ENCODE results near the gene PUM1.

PUM1 gene

DNA sequence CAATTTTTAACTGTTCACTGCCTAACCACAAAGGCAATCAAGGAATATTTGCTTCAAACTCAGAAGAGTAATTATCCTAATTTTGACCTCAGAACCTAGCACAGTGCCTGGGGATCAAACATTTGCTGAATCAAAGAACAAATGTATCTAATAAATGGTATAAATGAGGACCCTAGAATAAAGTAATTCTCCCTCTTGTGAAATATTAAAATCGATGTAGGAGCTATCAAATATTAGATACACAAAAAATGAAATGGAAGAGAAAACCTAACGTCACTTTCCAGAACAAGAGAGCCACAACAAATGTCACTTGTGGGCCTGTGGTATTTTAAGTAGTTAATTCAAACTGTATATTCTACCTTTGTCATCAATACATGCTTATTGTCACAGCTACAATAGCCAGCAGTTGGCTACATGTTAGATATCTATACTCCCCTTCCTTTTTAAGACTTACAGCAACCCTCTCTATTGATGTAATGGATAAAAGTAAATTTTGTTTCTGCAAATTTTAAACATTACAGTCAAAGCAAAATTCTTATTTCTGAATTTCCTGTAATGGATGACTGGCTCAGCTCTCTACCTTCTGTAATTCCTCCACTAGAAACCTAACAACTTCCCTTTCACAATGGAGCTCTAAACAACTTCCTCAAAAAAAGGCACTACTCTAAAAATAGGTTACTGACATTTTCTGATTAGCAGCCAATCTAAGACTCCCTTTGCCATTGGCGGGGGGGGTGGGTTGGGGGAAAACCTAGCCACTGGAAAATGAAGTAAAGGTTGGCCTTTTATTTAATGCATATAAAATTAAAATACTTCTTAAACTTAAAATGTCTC is 37.6 kb downstream of the PUM1 start:
- no peak for DNase-seq

DNA sequence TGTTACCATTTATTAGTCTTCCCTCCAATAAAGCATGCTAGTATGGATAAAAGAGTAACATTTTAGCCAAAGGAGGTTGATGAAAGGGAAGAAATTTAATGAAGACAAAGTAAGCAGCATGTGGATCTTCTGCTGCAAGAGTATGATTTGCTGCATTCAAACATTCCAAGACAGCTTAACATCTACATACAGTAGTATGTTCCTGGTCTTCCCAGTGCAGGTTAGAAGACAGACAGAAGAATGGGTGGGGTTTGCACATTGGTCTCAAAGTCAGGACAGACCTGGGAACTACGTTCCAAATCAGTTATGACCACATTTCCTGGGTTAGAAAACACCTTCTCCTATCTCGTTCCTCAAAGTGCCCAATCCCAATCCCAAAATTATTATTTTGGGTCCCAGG is 43.3 kb downstream of the PUM1 start:
- no peak for DNase-seq

DNA sequence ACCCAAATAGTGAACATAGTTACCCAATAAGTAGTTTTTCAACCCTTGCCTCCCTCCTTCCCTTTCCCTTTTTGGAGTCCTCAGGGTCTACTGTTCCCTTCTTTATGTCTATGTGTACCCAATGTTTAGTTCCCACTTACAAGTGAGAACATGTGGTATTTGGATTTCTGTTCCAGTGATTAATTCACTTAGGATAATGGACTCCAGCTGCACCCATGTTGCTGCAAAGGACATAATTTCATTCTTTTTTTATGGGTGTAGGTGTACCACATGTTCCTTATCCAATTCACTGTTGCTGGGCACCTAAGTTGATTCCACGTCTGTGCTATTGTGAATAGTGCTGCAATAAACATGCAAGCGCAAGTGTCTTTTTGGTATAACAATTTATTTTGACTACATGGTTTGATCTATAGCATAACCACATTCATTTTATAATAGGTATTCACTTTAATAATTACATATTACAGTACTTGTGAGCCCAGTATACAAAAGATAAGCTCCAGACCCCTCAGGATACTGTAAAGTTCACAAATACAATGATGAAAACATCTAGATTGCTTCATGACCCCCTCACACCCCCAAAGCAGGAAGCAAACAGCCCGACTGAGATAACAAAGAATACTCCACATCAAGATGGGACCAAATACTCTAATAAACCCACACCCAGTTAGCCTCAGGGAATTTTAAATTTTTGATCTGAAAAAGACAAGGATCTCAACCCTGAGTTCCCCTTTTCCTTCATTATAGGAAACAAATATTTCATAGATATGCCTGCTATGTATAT is 45.3 kb downstream of the PUM1 start:
- no peak for DNase-seq

DNA sequence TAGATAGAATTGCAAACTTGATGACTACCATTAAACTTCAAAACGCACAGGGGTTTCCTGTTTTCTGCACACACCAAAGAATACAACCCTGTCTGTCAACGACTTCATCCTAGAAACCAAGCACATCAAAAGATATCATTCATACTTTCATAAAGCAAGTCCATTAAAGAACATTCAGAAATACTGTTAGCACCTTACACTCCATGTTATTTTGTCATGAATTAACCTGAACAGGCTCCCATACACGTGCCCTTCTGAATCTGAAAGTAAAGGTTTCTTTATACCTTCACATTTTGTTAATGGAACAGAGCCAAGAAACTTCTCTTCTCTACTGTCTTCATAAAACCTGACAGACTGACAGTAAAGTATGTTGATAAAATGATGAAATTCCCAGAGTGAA is 46.1 kb downstream of the PUM1 start:
- DNase-seq = no peak

DNA sequence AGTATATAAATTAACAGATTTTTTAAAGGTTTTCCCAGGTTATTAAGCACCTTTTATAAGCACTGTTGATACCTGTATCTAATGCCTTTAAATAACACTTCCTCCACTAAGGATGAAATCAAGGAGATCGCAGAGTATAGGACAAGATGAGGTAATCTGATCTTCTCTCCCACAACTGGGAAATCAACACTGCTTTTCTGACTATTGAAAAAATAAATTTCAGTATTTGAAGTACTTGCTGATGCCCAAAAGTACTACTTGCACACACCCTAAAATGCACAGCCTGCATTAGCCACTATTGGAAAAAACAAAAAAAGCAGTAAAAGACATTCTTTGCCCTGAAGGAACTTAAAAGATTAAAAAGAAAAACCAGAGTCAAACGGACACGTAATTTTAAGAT is 48.6 kb downstream of the PUM1 start:
- no peak for DNase-seq

DNA sequence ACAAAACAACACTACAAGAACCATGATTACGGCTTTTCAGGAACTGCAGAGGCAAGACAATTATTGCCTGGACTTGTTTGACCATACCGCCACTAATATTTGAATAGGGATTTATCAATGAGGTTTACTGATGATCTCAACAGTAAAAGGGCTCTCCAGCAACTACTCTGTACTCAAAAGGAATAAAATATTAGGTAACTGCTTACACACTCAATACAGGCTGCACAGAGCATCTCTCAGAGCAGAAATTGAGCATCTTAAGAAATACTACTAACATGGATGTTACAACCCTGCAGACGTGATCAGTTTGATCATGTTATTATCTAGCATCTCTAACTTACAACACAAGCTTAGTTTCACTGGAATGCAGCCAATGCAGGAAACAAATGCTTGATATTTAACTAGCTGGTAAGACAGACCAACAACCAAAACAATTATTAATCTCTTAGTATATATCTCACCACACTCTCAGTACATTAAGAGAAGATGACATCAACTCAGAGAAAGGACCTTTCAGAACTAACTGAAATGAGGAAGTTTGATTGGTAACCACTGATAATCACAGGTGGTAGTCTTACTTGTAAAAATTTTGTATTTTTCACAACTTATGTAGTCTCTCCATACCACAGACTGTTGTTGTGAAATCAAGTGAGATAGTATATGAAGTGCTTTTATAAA is 52.2 kb downstream of the PUM1 start:
- peak; percentile 84 for DNase-seq

DNA sequence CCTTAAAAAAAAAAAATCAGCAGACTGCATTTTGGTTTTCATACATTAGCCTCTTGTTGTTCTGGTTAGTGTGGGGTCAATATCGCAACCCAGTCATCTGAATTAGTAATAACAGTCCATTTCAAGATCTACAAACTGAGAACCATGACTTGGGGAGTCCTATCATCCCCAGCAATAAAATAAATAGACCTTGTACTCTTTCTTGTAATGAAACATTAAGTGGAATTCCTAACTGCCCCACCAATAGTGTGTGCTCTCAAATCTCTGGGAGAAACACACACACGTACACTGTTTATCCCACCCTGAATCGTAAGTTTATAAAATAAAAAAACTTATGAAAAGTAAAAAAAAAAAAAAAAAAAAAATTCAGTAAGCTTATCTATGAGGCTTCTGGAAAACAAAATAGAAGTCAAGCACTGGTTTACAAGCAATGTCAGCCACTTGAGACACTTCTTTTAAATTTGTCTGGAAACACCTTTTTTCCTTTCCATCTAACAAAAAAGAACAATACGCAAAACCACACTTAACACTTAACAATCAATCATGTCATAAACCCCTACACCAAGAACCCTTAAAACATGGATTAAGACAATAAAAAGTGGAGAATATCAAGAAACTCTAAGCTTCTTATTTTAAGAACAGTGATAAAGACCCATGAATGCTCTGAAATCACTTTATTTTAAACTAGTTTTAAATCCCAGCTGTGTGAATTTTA is 53.1 kb downstream of the PUM1 start:
- no peak for DNase-seq

DNA sequence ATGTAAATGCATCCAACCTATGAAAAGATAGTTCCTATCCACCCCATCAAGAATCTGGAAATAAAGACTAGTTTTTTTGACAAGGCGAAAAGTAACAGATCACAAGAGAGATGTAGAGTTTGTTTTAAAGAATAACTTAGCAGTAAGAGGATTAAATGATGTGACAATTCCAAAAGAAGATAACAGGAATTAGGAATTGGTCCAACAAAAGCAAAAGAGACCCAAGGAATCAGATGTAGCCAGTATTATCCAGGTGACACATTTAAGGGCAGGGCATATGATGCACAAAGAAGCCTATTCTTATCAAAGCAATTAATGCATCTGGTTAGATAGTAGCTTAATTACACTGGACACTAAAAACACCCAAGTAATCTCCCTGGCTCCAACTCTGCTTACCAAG is 53.8 kb downstream of the PUM1 start:
- no peak for DNase-seq

DNA sequence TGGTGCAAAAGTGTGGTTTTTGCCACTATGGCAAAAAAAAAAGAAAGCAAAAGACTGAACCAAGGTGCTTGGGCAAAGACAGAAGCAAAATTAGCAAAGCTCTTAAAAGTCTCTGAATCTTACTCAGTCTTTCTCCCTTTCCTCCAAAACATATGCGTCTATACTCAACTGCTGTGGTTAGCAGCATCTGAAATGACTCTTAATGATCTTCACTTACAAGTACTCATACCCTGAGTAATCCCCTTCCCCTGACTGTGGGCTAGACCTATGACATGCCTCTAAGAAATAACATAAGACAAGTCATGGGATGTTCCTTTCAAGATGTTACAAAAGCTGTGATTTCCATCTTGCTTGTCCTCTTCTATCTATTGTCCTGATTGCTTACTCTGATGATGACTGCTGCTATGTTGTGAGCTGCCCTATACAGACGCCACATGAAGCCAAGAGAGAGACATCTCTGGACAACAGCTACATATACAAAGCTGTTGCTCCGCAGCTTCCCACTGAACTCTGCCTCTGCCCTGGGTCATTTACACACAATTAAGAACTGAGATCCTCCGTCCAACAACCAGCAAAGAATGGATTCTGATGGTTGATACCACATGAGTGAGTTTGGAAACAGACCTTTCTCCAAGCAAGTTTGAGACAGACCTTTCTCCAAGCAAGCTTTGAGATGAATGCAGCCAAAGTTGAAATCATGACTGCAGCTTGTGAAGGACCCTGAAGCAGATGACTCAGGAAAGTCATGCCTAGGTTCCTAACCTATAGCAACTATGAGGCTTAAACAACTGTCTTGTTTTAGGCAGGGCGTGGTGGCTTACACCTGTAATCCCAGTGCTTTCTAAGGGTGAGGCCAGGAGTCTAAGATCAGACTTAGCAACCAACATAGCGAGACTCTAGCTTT is 55.2 kb downstream of the PUM1 start:
- no peak for DNase-seq

DNA sequence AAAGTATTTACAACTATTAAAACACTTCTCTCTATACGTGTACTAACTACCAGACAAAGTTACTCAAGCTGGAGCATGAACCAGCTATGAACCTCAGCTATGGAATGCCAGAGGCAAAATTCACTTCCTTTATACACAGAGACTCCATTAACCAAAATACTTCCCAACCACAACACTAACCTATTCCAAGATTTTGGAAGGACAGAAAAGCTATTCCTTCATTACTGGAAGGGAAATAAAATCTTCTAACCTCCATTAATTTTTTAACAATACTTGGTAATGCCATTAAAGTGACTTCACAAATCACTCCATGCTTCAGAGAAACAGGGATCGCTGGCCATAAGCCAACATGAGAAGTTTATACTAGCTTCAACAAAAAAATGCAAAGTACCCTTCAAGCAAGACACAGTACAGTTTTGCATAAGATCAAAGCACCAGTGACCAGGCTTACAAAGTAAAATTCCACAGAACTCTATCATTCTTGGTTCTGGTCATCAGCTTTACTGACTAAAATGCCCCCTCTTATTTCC is 58.0 kb downstream of the PUM1 start:
- no peak for DNase-seq

DNA sequence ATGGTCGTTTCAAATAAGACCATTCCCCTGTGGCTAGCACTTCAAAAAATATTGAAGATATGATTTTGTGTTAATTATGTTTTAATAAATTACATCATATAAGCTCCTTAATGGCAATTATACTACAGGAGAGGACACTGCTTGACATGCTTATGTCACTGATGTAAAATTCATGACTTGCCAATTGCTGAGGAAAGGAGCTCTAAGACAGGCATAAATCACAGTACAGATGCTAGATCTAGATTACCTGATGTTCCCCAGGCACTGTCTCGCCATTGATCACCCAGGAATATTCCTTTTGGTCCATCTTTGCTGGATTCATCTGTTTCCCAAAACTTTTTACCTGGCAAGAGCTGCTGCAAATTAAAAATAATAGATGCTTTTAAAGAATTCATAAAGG is 58.8 kb downstream of the PUM1 start:
- no peak for DNase-seq

DNA sequence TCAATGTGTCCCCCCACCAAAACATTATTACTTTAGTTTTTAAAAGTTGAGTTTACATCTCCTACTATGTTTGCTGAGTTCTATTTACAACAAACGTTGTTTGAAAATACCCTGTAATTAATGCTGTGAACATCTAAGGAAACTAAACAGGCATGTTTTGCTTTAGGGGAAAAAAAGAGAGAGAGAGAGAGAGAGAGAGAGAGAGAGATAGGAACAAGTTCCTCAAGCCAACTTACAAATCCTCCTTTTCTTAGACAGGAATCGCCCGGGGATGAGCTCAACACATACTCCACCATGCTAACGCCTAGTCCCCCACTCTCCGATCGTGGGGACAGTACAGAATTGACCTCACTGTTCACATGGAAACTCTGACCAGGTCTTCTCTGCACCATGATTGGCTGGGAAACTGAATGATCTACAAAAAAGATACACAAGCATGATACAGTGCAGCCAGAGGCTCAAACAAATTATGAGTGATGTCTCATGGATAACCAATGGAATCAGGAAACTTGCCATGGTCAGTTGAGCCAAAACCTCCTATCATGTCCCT is 59.8 kb downstream of the PUM1 start:
- no peak for DNase-seq

DNA sequence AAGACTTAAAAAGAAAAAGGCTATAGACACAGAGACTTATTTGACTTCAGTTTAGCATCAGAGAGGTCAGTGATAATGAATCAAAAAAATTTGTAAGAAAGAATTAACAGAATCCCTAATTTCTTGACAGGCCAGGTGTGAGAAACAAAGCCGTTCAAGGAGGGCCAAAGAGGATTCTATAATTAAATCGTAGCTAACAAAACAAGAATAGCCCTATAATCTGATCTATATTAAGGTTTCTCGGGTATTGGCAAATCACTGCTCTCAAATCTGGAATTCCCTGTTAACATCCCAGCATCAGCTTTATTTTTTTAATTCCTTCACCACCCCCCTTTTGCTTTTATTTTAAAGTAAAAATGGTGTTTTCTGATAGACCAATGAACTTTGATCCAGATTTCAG is 60.3 kb downstream of the PUM1 start:
- DNase-seq = no peak

DNA sequence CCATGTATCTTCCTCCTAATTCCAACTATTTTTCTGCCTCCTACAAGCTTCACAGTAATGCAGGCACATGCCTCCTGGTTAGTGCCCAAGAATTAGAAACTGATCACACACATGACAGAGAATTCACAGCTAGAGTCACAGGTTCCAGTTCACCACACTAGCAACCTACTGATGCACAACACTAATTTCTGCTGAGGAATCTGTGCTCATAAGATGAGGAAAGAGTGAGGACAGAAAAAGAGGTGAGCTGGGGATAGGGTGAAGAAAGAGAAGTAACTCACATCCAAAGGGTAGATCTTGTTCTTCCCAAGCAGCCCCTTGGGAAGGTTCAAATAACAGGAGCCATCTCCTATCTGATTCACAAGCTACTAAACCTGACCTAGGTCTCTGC is 61.3 kb downstream of the PUM1 start:
- DNase-seq = no peak

DNA sequence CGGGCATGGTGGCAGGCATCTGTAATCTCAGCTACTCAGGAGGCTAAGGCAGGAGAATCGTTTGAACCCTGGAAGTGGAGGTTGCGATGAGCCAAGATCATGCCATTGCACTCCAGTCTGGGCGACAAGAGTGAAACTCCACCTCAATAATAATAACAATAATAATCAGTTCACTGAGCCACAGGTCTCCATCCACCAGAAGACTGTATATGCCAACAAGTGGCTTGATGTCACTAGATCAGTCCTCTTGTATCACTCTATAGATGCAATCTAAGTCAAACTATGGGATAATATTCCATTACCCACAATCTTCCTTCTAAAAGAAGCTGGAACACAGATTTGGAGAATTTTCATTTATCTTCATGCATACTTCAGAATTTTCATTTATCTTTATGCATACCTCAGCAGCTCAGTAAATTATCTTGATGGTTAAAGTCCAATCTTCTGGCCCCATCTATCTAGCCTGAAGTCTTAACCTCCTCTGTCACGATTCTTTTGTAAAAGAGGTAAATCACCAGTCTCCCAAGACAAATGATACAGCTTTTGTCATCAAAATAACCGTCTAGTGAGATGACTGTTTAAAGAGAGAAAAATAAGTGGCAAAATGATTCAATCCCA is 61.8 kb downstream of the PUM1 start:
- no peak for DNase-seq

DNA sequence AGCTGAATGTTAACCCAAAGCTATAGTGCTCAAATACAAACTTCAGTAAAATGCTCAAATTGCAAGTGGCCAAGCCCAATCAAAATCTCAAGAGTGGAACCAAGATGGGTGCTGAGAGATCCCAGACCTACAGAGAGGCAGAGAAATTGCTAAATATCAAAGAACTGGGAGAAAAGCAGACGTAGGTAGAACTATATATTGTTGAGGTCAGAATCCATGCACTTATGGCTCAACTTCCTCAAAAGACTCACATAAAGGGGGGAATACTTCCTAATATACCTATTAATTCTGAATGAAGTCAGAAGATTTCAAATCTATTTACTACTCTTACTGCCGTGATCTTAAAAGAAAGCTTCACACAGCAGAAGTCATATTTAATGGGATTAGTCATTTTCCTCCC is 65.2 kb downstream of the PUM1 start:
- DNase-seq = no peak

DNA sequence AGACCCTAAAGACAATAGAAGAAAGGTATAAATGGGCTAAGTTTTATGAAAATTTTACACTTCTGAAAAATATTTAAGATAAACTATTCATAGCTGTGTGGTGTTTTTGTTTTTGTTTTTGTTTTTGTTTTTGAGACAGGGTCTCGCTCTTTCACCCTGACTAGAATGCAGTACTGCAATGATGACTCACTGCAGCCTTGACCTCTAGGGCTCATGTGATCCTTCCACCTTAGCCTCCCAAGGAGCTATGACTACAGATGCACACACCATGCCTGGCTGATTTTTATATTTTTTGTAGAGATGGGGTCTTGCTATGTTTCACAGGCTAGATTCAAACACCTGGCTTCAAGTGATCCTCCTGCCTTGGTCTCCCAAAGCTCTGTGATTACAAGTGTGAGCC is 66.6 kb downstream of the PUM1 start:
- DNase-seq = no peak

DNA sequence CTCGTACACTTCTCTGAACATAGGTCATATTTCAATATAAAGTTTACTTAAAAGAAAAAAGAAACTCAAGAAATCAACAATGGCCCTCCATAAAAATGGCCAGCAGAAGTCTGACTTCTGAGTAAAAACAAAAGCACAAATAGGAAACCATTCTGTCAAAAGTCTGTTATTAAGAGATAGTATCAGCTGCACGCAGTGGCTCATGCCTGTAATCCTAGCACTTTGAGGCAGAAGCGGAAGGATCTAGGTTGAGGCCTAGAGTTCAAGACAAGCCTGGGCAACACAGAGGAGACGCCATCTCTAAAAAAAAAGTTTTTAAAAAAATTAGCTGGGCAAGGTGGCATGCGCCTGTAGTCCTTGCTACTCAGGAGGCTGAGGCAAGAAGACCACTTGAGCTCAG is 67.3 kb downstream of the PUM1 start:
- no peak for DNase-seq

DNA sequence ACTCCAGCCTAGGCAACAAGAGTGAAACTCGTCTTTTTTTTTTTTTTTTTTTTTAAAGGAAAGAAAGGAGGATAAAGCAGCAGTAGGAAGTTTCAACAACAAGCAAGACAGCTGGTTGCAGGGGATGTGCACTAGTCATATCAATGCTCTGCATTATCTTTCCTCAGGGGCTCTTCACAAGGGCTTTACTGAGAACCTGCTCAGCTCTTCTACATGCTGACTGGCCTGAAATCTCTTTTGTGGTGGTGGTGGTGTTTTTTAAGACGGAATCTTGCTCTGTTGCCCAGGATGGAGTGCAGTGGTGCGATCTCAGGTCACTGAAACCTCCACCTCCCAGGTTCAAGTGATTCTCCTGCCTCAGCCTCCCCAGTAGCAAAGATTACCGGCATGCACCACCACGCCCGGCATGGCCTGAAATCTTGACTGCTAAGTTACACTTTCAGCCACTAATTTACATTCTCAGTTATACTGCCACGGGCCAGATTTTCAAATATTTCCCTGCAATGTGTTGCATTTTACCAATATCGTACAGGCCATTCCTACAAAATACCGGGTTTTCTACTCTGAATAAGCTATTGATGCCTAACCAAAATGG is 68.0 kb downstream of the PUM1 start:
- no peak for DNase-seq

DNA sequence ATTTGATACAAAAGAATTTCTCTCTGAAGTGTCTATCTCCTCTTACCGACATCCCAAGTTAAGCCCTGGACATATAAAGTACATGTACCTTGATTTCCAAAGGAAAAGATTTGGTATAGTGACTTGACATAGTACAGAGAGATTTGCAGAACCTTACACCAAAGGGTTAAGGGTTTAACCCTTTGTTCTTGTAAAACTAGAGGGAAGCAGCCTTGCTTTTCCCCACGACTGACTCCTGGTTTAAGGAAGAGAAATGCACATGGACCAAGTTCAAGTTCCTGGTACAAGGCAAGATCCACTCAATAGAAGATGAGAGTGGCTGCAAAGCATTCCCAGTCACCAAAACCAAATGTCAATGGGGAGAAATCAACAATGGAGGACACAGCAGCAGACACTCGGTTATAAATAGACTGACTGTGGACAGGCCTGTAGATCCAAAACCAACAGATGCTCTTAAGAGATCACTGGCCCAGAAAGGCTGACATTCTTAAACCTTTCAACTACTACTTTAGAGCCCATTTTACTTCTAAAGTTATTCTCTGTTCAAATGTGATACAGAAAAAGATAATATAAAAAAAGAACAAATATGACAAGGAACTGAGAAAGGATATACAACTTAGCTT is 69.4 kb downstream of the PUM1 start:
- DNase-seq = no peak

Data from DMS53 (cell line).